LNCAP (cell line): Measurements from ENCODE around the gene LRRC3C.

ENCODE experiments used
- TF ChIP-seq, protein P1 (sequence below): fragments of 450-650 bp; IDR thresholded peaks from 2 replicates; pipeline ENCODE4 v1.5.1; 2017; ENCODE audit warnings: mild to moderate bottlenecking

LRRC3C gene

DNA sequence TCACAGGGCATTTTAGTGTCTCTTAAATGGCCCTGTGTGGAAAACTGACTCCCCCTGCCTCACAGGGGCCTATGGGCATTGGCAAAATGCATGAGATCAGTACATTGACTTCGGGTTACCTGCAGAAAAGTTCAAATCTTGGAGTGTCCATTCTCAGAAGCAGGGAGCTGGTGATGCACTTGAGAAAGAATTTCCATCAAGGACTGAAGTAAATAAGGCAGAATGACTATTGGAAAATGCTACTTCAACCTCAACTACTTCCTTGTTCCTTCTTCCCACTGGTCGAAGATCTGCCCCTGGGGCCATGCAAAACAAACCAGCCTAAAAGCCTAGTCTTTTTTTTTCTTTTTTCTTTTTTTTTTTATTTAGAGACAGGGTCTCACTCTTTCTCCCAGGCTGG, 21.5 kb downstream of the LRRC3C start:
- TF ChIP-seq, protein P1, sequence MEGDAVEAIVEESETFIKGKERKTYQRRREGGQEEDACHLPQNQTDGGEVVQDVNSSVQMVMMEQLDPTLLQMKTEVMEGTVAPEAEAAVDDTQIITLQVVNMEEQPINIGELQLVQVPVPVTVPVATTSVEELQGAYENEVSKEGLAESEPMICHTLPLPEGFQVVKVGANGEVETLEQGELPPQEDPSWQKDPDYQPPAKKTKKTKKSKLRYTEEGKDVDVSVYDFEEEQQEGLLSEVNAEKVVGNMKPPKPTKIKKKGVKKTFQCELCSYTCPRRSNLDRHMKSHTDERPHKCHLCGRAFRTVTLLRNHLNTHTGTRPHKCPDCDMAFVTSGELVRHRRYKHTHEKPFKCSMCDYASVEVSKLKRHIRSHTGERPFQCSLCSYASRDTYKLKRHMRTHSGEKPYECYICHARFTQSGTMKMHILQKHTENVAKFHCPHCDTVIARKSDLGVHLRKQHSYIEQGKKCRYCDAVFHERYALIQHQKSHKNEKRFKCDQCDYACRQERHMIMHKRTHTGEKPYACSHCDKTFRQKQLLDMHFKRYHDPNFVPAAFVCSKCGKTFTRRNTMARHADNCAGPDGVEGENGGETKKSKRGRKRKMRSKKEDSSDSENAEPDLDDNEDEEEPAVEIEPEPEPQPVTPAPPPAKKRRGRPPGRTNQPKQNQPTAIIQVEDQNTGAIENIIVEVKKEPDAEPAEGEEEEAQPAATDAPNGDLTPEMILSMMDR: no peak

DNA sequence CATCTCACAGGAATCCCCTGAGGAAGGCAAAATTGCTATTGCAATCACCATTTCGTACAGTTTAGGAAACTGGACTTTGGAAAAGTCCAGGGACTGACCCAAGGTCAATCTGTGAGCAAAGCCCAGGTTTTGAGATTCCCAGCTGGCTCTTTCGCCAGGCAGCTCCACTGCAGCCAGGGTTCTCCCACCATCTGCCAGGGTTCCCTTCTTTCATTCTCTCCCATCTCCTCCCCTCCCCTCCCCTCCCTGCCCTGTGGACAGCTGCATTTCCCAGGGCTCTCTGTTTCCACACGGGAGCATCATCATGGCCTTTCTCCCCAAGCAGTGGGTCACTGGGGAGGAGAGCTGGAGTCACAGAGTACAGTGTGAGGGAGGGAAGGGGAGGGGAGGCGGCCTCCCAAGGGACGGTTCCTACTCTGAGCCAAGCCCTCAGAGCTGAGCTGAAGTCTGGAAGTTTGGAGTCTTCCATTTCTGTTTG, 23.4 kb downstream of the LRRC3C start:
- TF ChIP-seq, protein P1: no peak

DNA sequence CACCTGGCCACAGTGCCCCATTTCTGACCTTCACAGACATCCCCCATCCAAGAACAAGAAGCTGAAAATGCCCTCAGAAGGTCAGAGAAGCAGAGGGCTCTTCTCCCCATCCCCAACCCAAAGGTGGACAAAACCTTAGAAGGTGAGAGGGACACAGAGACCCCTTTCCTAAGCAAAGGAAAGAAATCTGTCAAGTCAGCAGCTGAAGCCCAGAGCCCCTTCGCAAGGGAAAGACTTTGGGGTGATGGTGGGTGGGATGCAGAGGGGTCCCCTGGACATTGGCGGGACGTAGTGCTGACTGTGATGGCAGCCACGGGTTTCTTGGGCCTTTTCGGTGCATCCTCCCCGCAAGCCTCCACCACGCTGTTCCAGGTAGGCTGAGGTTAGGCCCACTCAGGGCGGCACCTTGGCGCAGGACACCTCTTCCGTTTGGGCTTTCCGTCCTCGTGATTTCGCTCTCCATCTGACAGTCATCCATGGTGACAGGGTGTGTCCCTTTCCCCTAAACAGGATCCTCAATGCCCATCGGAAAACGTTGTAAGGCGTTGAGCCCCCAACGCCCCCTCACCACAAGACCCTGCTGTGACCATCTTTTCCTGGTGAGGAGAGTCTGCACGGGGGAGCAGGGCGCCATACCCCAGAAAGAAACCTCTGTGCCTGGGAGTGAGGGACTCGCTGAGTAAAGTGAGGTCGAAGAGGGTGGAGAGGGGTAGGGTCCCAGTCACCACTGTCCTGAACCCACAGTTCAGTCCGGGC, 24.6 kb downstream of the LRRC3C start:
- TF ChIP-seq, protein P1: no peak

DNA sequence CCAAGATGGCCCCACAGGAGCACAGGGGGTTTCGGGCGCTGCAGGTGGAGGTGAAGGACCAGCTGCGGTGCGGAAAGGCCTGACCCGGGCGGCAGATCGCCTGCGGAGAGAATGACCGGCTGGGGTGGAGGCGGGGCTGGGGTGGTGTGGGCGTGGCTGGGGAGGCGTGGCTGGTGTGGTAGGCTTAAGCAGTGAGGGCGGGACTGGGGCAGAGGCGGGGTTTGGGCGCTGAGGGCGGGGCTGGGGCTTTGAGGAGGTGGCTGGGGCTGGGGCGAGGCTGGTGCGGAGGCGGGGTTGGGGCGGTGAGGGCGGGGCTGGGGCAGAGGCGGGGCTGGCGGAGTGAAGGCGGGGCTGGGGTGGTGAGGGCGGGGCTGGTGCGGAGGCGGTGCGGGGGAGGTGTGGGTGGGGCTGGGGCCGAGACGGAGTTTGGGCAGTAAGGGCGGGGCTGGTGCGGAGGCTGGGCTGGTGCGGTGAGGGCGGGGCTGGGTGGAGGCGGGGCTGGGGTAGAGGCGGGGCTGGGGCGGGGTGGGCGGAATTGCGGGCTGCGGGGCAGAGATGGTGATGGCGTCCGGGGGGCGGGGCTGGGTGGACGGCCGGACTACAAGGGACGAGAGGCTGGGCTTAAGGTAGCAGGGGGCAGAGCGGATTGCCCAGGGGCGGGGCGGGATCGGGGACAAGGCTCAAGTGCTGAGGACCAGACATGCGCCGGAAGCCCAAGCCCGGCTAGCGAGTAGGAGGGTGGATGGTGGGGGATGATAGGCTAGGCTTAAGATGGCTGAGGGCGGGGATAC, 25.3 kb downstream of the LRRC3C start:
- TF ChIP-seq, protein P1: no peak

GRCh38 chr17:39953471-39953888, 25.9 kb downstream of the LRRC3C start:
- TF ChIP-seq, protein P1: no peak

- TF ChIP-seq, protein P1: no peak
These were observed 27.3 kb downstream of the LRRC3C start for GRCh38 chr17:39954876-39955275.

DNA sequence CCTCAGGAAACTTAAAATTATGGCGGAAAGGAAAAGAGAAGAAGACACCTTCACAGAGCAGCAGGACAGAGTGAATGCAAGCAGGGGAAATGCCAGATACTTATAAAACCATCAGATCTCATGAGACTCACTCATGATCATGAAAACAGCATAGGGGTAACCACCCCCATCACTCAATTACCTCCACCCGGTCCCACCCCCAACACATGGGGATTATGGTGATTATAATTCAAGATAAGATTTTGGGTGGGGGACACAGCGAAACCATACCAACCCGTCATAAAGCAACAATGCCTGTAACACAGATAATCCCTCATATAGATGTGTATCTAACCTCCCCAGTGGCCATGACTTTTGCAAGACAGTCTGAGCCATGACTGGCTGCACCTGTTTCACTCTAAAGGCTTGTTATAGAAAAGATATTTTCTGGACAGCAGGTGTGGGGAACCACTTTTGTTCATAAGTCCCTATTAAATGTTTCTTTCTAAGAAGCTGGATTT, 28.2 kb downstream of the LRRC3C start:
- TF ChIP-seq, protein P1: no peak
